Stimulated activated naive CD8-positive, alpha-beta T cell treated with anti-CD3 and anti-CD28 coated beads, Interleukin-15, Interleukin-2, amounts not matched to agents 100 U/mL and 50 U/mL, for 24 hours (primary cell): ENCODE data around the gene COL2A1.

ENCODE experiments used
- ATAC-seq: fragments of 150-1000 bp; cut with Tn5 transposase; one replicate; pipeline ENCODE4 v1.10.0; 2021
- DNase-seq: peaks from one replicate; pipeline ENCODE4 v3.0.0; 2021

Gene COL2A1

DNA sequence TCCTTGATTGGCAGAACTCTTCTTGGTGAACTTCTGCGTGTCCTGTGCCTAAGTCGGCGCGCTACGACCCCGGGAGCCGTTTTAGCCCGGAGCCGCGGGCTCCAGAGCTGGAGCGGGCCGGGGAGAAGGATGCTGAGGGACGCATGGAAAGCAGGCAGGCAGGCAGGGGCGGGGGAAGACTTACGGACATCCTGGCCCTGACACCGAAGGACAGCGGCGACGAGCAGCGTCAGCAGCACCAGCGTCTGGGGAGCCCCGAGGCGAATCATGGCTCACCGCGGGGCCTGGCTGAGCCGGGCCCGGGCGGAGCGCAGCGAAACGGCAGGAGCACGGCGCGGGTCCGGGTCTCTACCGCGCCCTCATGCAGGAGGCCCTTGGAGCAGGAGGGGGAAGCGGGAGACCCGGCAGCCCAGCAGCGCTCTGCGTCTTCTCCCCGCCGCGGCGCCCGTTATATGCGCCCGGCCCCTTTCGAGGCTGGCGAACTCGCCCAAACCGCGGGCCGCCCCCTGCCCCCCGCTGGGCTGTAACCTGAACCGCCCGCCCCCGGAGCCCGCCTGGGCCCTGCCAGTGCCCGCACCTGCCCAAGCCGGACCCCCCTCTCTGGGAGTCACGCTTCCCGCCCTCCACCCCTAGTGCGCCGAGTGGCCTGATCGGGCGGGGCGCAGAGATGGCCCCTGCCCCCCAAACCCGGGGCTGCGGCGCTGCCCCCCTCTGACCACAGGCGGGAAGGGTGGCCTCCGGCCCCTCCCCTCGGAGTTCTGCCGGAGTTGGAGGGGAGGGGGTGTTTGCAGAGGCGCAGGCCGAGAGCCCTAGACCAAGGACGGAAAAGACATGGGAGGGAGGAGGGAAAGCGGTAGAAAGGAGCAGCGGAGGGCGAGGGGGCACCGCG is at the start of gene COL2A1:
Gene COL2A1, minus strand, starts transcription at position 424 of the 889 bp plus-strand sequence. Its CDS starts 155 bp downstream, at position 269.
- DNase-seq (peak; percentile 39), ATAC-seq (peak; percentile 45)

DNA sequence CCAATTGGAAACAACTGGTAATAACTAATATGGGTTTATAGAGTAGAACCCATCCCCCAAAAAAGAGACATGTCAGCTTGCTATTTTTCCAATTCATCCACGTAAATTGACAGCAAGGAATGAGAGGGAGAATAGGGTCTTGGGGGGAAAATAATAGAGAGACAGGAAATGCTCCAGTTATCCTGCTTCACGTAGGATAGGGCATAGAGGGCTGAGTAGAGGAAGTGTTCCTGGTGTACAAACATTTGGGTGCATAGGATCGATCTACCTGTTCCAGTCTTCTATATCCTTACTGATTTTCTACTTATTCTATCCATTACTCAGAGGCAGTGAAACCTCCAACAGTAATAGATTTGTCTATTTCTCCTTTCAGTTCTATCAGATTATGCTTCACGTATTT is 49.6 kb upstream of the COL2A1 start:
- ATAC-seq (no peak), DNase-seq (no peak)

DNA sequence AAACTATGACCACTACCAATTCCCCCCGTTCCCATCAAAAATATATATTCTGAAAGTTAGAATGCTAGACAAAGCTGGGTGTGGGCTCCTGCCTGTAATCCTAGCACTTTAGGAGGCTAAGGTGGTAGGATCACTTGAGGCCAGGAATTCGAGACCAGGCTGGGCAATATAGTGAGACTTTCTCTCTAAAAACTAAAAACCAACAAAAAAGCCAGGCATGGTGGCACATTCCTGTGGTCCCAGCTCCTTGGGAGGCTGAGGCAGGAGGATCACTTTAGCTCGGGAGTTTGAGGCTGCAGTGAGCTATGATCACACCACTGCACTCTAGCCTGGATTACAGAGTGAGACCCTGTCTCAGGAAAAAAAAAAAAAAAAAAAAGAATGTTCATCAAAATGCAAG is 48.8 kb upstream of the COL2A1 start:
- DNase-seq, result no peak
- no peak for ATAC-seq

DNA sequence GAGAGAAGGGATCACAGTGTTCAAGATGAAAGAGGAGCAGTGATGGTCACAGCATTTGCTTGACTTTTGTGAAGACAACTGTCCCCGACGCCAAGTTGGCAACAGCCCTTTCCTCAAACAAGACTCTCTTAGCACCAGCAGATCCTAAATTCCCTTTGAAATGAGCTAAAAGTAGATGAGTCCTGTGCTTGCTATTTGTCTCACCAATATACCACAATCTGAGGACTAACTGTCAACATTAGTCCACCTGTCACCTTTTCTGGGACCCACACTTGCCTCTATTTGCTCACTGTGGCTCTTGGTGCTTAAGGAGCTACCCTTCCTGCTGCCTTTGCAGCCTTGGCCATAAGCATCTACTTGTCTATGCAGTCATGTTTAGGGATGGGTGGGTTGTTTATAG is 47.4 kb upstream of the COL2A1 start:
- ATAC-seq, result no peak
- DNase-seq, result no peak

DNA sequence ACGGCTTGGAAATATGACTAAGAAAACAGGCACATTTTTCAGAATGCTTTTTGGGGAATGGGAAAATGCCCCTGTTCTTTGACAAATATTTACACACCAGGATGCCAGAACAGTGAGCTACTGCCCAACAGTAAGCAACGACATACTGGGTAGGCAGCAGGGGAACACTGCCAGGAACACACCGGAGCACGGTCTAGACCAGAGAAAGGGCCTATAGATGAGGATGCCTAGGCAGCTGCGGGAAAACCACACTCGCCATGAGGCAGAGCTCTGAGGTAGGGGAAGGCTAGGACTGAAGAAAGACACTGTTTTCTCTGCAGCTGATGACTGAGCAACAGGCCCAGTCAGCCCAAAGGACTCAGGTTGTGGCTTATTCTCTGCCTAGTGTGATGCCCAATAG is 45.9 kb upstream of the COL2A1 start:
- ATAC-seq, result no peak
- DNase-seq, result no peak

DNA sequence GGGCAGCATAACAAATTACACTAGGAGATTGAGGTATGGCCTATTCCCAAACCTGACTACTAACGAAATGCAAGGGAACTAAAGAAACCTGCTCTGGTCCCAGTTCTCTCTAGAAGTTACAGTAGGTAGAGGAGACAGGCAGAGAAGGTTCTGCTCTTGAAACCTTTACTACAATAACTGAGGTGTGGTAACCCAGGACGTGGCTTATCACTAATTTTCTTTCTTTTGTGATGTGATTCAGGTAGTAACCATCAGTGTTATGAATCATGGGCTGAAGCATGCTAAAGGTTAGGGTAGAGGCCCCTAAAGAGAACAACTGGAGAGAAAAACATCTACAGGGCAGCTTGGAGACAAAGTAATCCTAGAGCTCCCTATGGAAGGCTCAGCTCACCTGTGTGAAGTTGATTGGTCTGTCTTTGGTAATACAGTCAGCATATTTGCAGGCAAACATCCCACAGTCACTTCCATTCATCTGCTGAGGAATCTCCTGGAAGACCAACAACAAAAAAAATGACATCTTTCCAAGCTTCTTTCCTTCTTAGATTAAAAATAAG is 41.8 kb upstream of the COL2A1 start:
- no peak for ATAC-seq
- DNase-seq, result no peak

DNA sequence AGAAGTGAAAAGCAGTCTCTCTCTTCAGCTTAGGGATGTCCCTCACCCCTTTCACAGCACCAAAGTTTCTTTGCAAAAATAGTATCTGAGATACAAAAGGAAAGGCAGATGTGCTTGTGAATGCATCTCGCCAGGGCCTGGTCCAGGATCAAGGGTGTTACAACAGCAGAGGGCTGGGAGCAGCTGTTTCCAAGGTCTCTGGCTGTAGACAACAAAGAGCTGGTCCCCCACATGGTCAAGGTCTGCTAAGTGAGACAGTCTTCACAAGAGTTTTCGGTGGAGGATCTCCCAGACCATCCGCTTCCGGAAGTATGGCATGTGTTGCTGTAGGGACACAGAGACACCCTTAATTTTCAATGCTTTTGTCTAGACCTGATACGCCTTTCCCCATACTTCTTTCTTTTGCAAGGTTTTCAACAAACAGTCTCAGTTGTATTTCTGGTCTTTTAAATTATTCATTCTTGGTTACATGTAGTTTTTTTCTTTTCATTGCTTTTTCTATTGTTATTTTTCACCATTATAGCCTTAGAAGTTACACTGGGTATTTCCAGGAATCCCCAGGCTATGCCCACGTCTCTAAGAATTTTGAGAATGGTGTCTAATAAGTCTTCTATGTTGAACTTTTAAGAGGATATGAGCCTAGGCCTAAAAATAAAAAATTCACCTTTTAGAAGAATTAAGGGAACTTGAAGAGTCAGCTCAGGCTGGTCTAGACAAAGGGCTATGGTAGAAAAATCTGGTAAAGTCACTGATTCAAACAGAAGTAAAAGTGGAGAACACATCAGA is 41.0 kb upstream of the COL2A1 start:
- ATAC-seq (no peak), DNase-seq (no peak)

DNA sequence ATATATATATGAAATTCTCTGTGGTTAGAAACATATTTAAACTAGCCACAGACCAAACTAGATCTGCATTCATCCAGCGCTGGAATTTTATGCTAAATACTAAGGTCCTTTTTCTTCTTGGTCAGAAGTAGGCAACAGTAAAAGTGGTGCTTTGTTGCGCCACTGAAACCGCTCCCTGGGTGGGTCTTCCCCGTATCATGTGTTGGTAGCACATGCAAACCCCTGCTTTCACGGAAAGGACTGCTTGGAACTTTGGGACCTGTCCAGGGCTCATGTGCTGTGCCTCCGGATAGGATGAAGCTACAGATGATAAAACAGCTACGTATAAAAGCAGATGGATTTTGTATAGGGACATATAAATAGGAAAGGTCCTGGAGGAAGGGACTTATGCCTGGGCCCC is 40.1 kb upstream of the COL2A1 start:
- ATAC-seq (no peak), DNase-seq (no peak)

DNA sequence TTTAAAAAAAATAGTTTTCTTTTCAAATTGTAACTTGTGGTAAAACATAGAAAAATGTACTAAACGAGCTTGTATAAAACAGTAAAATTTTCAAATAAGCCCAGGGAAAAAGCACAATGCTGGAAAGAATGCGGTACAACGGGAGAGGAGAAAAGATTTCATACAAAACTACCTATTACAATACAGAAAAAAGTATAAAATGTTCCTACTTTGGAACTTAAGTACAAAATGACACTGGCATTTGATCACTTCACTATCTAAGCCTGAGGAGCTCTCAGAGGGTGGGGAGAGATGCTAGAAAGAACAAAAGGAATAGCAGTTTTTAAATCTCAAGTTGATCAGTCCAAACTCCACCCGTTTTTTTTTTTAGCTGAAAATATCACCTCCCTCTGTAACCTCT is 39.5 kb upstream of the COL2A1 start:
- ATAC-seq (no peak), DNase-seq (no peak)

DNA sequence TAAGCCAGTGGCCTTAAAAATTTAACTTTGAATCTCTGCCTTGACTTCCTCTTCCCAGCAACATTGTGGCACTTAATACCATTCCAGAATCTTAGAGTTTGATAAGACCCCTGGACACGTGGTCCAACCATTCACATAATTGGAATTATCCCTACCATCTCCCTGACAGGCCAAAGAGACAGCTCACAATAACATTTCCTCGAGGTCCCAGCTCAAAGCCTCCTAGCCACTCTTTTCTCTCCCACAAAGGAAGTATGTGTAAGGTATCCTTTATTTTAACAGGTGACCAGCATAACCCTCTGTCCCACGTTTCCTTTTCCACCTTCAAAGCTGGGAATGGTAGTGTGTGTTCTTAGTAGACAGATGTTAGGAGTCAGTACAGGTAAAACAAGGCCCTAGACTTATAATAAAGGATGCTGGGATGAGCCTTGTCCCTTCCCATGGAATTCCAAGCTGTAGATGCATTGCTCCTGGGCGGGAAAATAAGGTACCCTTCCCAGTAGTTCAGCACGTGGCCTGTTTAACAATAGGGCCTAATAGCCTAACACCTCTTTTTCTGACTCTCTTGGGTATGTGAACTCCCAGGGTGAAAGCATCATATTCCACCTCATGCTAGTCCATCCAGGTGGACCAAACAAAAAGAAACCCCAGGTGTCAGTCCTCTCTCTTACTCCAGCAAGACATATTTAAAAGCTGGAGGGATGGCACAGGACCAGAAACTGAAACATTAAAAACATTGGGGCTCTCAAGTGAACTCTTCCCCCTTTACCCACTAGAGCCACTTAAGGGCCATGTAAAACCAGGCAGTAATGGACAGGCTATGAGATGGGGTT is 37.5 kb upstream of the COL2A1 start:
- DNase-seq (no peak), ATAC-seq (no peak)

DNA sequence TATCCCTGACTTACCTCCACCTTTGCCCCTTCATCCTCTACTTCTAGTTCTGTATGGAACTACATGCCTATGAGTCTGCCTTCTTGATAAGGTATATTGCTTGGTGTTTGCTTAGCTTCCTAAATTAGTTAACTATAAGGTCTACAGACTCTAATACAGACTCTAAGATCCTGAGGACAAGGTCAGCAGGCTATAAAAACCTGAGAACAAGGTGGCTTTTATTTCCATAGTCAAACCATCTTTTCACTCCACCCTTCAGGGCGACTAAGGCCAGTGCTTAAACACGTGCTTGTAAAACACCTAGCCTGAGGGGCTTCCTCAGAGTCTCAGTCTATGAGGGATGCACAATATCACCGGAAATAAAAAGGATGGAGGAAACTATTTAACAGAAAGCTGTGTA is 36.1 kb upstream of the COL2A1 start:
- no peak for DNase-seq

DNA sequence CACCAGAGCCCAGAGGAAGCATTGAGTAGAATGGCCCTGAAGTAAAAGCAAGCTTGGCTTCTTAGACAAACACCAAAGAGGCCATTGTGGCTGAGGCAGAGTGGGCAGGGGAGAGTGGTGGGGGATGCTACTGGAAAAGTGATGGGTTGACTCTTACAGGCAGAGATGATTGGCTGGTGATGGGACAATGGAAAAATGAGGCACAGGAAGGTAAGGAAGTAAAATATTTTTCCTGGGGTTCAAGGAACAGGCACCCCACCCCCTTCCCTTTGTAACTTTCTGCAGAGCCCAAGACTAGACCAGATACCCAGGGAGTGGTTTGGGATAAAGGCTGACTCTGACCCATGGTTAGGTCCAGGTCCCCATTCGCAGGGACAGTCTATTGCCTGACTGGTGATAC is 34.9 kb upstream of the COL2A1 start:
- DNase-seq (no peak), ATAC-seq (no peak)

More for the DNA sequence above, 36.1 kb upstream of the COL2A1 start:
- no peak for ATAC-seq

DNA sequence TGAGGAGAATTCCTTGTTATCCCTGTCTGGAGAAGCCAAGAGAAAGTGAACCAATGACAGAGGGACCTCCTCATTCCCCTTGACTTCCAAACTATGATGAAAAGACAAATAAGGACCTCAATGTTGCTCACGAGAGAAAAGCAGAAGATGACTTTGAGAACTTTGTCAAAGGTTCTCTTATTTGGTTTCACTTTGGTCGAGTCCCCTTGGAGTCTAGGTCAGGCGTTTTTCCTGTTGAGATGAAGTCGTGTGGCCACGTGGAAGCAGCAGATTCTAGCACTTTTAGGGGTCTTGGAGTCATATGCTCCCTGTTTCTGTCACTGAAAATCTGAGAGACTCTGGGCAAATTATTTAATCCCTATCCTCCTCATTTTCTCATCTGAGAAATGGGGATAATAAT is 33.8 kb upstream of the COL2A1 start:
- DNase-seq (no peak), ATAC-seq (no peak)

DNA sequence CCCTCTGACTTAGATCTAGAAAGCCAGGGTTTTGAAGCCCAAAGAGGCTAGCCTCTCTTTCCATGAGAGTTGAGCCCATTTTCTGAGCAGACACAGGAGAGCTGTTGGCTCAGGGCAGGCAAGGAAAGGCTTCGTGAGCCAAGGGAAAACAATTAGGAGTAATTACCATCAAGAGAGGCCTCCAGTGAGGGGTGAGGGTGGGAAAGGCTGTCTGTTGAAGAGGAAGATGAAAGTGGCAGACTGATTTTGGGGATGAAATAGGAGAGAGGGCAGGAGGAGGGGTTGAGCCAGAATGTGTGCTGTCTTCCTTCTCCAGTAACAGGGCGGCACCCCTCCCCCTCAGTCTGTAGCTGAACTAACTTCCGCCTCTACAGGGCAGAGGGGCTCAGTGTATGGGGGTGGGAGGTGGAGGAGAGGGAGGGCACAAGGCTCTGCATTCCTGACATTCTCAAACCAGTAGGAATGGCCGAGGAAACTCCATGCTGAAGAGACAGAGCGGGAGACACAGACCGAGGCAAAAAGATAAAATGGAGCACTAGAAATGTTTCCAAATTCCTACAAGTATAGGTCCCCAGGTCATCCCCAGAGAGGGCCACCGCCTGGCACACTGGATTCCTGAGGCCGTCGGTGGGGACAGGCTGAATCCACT is 33.1 kb upstream of the COL2A1 start:
- no peak for ATAC-seq
- no peak for DNase-seq

DNA sequence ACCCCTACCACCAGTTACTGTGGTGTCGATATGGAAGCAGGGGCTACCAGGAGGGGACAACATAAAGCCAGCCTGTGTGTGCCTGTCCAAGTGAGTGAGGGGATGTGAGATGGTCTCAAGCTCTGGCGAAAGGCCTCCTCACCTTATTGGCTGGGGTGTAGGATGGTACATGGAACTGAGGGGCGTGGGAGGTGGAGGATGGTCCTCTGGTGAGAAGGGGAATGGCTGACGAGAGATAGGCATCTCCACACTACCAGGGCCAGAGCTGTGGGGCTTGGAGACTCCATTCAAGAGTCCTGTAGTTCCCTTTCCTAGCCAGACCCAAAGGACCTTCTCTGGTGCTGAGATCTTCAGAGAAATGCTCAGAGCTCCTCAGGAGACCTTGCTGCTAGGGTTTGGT is 32.5 kb upstream of the COL2A1 start:
- ATAC-seq (no peak), DNase-seq (no peak)

DNA sequence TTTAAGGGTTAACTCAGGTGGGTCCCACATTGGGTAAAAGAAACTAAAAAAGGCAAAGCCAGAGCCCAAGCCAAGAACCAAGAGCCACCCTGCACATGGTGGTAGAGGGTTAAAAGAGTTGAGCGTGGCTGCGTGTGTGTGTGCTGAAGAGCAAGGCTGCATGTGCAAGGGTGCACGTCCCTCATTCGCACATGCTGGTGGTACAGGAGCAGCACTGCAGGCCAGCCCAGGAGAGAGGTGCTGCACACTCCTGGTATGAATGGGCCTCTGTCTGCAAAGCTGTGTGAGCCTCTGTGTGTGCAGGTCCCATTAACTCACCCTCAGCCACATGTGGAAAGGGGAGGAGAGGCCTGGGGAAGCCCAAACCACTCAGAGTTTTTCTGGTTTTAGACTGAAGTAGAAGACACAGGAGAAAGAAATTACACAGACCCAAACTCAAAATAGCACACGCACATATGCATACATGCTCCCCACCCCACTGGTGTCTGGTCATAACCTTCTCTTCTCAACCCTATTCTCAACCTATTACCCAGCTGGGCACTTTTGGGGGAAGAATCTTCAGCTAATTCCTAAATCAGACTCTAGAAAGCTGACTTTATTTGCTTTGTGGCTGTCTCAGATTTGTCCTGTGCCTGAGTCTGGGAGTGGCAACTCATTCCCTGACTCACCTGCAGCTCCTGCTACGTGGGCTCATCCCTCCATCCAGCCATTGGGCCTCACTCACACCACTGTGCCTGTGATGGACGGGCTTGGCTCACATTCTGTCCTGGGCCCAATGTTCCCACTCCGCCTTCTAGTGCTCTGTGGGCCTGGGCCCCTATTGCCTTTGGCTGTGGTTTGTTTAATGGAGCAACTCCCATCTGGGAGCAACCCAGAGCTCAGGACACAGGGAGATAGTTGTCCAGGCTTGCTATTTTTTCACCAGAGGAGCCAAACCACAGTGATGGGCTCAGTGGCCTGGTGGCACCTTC is 30.8 kb upstream of the COL2A1 start:
- ATAC-seq, result no peak
- no peak for DNase-seq

DNA sequence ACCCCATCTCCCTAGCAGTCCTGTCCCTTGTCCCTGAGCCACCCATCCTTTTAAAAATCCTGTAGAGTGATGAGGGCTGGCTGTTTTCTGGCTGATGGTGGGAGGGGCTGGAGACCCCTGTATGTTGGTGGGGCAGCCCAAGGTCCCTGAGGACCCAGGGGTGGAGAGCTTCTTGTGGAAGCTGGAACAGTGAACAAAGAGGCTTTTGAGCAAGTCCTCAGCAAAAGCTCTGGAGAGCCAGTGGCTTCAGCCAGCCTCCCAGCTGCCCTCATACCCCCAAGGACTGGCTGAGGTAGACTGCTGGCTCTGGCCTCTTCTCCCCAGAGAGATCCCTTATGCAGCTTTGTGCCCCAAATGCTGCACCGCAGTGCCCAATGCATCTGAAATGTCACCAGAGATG is 29.2 kb upstream of the COL2A1 start:
- no peak for ATAC-seq
- no peak for DNase-seq

DNA sequence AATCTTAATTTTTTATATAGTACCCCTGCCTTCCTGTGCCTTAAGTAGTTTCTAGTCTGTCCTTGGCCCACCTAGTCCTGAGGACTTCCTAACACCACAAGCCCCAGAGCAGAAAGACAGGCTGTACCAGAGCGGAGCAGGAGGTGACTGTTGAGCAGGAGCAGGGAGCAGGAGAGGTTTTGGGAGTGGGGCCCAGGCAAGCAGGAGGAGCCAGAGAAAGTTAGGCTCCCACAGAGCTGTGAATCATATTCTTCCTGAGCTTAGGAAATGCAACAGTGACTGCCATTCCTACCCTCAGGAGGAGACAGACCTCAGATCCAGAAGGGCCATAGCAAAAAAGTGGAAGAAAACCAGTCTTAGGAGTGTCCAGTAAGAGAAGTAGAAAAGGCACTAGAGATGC is 28.3 kb upstream of the COL2A1 start:
- DNase-seq, result no peak

DNA sequence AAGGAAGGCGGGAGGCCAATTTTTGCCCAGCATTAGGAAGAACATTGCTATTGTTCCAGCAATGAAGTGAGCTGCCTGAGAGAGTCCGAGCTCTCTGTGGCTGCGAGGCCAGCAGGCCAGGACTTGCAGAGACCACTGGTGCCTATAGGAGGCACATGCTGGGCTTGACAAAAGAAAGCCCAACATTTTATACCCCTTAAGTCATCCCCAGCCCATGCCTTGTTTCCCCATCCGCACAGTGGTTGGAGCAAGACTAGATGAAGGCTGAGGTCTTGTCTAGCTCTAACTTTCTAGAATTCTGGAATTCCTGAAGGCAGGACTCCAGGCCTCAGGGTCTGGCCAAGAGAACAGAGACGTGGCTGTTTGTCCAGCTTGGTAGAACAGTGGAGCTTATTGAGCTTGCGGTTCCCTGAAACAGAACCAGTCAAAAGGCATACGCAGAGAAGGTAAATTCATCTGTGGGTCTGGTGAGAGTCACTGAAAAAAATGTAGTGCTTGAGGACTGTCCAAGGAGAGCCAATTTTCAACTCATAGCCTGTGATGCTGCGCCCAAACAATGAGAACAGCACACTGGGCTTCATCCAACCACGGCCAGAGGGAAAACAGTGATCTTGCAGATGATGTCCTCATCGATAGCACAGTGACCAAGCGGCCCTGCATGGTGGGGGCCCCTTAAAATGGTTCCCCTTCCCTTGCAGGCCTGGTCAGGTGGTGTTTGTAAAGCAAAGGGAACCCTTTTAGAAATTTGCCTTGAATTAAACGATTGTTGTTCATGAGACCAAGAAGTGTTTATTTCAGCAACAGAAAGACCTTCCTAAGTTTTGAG is 27.1 kb upstream of the COL2A1 start:
- DNase-seq, result no peak
- ATAC-seq, result no peak

More for the DNA sequence above, 28.3 kb upstream of the COL2A1 start:
- ATAC-seq, result no peak
